Liver (tissue), 9 donors: ENCODE data around the gene DIO3. TPM values are rescaled to one million over a fixed set of nuclear protein-coding genes. Genes with fewer than 3 reads are reported as not detected.

Source experiments
- DNase-seq: peaks from one replicate; pipeline ENCODE4 v3.0.0-alpha.2; 2017; ENCODE audit warnings: low spot score
- H3K27ac ChIP-seq, 2 donors: one replicate each; pipeline ENCODE4 v1.7.0; 2013; ENCODE audit warnings: inconsistent platforms in 2 of 2, low read length in 2 of 2, control low read depth in 1 of 2, low read depth in 1 of 2, mild to moderate bottlenecking in 1 of 2
- H3K27me3 ChIP-seq, 4 donors: one replicate each; pipeline versions ENCODE4 v1.6.1 to v1.7.0; 2013; ENCODE audit warnings: low read length in 3 of 4, inconsistent platforms in 1 of 4, mild to moderate bottlenecking in 1 of 4, moderate library complexity in 1 of 4; ENCODE audit not compliant: control insufficient read depth in 4 of 4, insufficient read depth in 4 of 4
- H3K36me3 ChIP-seq, 4 donors: one replicate each; pipeline versions ENCODE4 v1.6.1 to v1.7.0; 2013; ENCODE audit warnings: low read length in 3 of 4, mild to moderate bottlenecking in 3 of 4, low read depth in 1 of 4, moderate library complexity in 1 of 4; ENCODE audit not compliant: control insufficient read depth in 4 of 4, insufficient read depth in 3 of 4
- H3K4me1 ChIP-seq, 4 donors: one replicate each; pipeline versions ENCODE4 v1.6.1 to v1.7.0; 2013; ENCODE audit warnings: low read length in 3 of 4, mild to moderate bottlenecking in 3 of 4, moderate library complexity in 1 of 4; ENCODE audit not compliant: control insufficient read depth in 4 of 4, insufficient read depth in 4 of 4
- H3K4me3 ChIP-seq, 3 donors: one replicate each; pipeline versions ENCODE4 v1.6.1 to v1.7.0; 2013; ENCODE audit warnings: low read length in 3 of 3, control low read depth in 1 of 3, low read depth in 1 of 3, mild to moderate bottlenecking in 1 of 3
- H3K9ac ChIP-seq, 2 donors: one replicate each; pipeline ENCODE4 v1.7.0; 2013; ENCODE audit warnings: low read length in 2 of 2, mild to moderate bottlenecking in 2 of 2, moderate library complexity in 2 of 2, control low read depth in 1 of 2, low read depth in 1 of 2
- H3K9me3 ChIP-seq, 4 donors: one replicate each; pipeline versions ENCODE4 v1.6.1 to v1.7.0; 2013; ENCODE audit warnings: low read length in 3 of 4; ENCODE audit not compliant: control insufficient read depth in 4 of 4
- EGR1 ChIP-seq, 2 donors: IDR thresholded peaks; 2 replicates each; pipeline ENCODE4 v1.6.1; 2016 to 2018; ENCODE audit warnings: antibody characterized with exemption in 2 of 2, low read depth in 2 of 2
- FOXA2 ChIP-seq: IDR thresholded peaks from 2 replicates; pipeline ENCODE4 v1.6.1; 2016; ENCODE audit warnings: antibody characterized with exemption
- GABPA ChIP-seq, 2 donors: IDR thresholded peaks in 1 of 2; conservative IDR thresholded peaks in 1 of 2; 2 replicates each; pipeline ENCODE4 v1.6.1; 2016; ENCODE audit warnings: antibody characterized with exemption in 2 of 2, mild to moderate bottlenecking in 1 of 2, moderate library complexity in 1 of 2
- HNF4G ChIP-seq: IDR thresholded peaks from 2 replicates; pipeline ENCODE4 v1.6.1; 2016; ENCODE audit warnings: antibody characterized with exemption
- JUND ChIP-seq, 2 donors: IDR thresholded peaks; 2 replicates each; pipeline ENCODE4 v1.6.1; 2016; ENCODE audit warnings: antibody characterized with exemption in 2 of 2
- NR2F2 ChIP-seq: IDR thresholded peaks from 2 replicates; pipeline ENCODE4 v1.6.1; 2016; ENCODE audit warnings: antibody characterized with exemption
- RAD21 ChIP-seq, 2 donors: IDR thresholded peaks; 2 replicates each; pipeline ENCODE4 v1.6.1; 2016; ENCODE audit warnings: antibody characterized with exemption in 2 of 2, mild to moderate bottlenecking in 2 of 2
- SP1 ChIP-seq: IDR thresholded peaks from 2 replicates; pipeline ENCODE4 v1.6.1; 2018; ENCODE audit warnings: antibody characterized with exemption, mild to moderate bottlenecking
- WGBS: extraction: QIAGEN DNeasy Blood & Tissue Kit; methylation state at CpG from one replicate; pipeline ENCODE4 v1.1.7; 2013; 5-methylcytosine and 5-hydroxymethylcytosine counted together
- polyA plus RNA-seq, 2 donors: library from polyadenylated mRNA; stranded (reverse) in 1 of 2; unstranded in 1 of 2; fragments of 200-250 nt in 1 of 2; fragments of >200 nt in 1 of 2; fragmentation: Nextera tagmentation in 1 of 2; extraction: Ambion mirVana in 1 of 2; gene quantifications; one replicate each; pipeline versions ENCODE4 v1.2.1 to v1.2.3, GENCODE V29; 2013 to 2015
- total RNA-seq, 2 donors: library from RNA; depleted of rRNA; stranded (reverse); fragments of >200 nt; gene quantifications; one replicate each; pipeline ENCODE4 v1.2.3, GENCODE V29; 2014
- TF ChIP-seq, protein P1 (sequence below): IDR thresholded peaks from 2 replicates; pipeline ENCODE4 v1.6.1; 2016; ENCODE audit warnings: antibody characterized with exemption, mild to moderate bottlenecking
- TF ChIP-seq, protein P2 (sequence below): IDR thresholded peaks from 2 replicates; pipeline ENCODE4 v1.6.1; 2016; ENCODE audit warnings: antibody characterized with exemption
- TF ChIP-seq, protein P3 (sequence below): IDR thresholded peaks from 2 replicates; pipeline ENCODE4 v1.6.1; 2016; ENCODE audit warnings: antibody characterized with exemption
- donor health status: healthy.
- donor health status: healthy.
- donor health status: healthy.
- donor health status: healthy.
- donor health status: healthy.

The DIO3 gene
- total and polyA plus RNA-seq, 4 donors: 0.17 to 9.3 (median 0.51) TPM; not detected in 1

DNA sequence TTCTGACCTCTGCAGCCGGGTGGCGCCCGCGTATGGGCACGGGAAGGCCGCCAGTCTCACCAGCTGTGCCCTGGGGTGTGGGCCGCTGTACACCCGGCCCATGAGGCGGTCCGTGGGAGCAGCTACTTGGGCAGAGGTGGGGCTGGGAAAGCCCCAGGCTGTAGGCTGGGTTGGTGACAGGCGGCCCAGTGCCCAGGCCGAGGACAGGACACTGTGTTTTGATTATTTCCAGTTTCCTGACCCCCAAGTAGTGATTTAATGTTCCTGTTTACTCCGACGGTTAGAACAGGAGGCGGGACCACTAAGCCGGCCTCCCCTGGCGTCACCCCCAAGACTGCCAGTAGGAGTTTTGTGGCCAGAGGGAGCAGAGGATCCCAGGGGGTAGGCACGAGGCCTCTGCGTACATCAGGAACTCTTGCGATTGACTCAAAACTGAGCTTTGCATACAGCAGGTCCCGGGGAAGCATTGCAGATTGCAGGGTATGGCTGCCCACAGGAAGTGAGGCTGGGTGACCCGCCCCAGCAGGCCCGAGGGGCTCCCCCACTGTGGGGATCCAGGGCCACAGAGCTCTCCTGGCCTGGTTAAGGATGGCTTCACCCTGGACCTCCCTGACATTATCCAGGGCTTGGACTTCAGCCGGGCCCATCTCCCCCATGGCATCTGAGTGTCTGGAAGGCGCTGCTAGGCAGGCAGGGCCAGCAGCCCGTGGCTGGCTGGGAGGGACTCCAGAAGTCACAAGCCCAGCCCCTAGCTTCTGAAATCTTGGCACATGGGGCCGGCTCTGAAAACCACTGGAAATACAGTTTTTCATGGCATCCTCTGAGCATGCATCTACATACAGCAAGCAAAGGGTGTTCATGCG, 42.5 kb upstream of the DIO3 start:
- DNase-seq: no peak
- peaks cover 0 to 6% (median 0%) of the 10 kb centered on the region in 4 donors for H3K4me1 ChIP-seq
- H3K4me3 ChIP-seq: no peak overlapping the region
- no peaks in the 10 kb centered on the region for H3K36me3 ChIP-seq
- no peaks in the 10 kb centered on the region for H3K9me3 ChIP-seq
- H3K9ac ChIP-seq: no peak overlapping the region
- H3K27ac ChIP-seq: peak overlapping the region; percentile 13 to 30
- TF ChIP-seq SP1 (peak; percentile 47), GABPA (IDR thresholded peaks at IDR 0.05 in 1 of 2, conservative IDR thresholded peaks at IDR 0.05 in 1 of 2) (no peak), RAD21 (IDR thresholded peaks at IDR 0.05) (peak in 1 of 2 donors; percentile 35), HNF4G (no peak), EGR1 (IDR thresholded peaks at IDR 0.05; ENCODE audit: low read depth in 2 of 2) (no peak), NR2F2 (peak; percentile 83)
- TF ChIP-seq, protein P1, sequence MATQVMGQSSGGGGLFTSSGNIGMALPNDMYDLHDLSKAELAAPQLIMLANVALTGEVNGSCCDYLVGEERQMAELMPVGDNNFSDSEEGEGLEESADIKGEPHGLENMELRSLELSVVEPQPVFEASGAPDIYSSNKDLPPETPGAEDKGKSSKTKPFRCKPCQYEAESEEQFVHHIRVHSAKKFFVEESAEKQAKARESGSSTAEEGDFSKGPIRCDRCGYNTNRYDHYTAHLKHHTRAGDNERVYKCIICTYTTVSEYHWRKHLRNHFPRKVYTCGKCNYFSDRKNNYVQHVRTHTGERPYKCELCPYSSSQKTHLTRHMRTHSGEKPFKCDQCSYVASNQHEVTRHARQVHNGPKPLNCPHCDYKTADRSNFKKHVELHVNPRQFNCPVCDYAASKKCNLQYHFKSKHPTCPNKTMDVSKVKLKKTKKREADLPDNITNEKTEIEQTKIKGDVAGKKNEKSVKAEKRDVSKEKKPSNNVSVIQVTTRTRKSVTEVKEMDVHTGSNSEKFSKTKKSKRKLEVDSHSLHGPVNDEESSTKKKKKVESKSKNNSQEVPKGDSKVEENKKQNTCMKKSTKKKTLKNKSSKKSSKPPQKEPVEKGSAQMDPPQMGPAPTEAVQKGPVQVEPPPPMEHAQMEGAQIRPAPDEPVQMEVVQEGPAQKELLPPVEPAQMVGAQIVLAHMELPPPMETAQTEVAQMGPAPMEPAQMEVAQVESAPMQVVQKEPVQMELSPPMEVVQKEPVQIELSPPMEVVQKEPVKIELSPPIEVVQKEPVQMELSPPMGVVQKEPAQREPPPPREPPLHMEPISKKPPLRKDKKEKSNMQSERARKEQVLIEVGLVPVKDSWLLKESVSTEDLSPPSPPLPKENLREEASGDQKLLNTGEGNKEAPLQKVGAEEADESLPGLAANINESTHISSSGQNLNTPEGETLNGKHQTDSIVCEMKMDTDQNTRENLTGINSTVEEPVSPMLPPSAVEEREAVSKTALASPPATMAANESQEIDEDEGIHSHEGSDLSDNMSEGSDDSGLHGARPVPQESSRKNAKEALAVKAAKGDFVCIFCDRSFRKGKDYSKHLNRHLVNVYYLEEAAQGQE: no peak
- TF ChIP-seq, protein P2, sequence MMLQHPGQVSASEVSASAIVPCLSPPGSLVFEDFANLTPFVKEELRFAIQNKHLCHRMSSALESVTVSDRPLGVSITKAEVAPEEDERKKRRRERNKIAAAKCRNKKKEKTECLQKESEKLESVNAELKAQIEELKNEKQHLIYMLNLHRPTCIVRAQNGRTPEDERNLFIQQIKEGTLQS: no peak
- 70% methylated on average over 28 of the region's 28 CpGs for WGBS
- H3K27me3 ChIP-seq: no peaks in the 10 kb centered on the region

DNA sequence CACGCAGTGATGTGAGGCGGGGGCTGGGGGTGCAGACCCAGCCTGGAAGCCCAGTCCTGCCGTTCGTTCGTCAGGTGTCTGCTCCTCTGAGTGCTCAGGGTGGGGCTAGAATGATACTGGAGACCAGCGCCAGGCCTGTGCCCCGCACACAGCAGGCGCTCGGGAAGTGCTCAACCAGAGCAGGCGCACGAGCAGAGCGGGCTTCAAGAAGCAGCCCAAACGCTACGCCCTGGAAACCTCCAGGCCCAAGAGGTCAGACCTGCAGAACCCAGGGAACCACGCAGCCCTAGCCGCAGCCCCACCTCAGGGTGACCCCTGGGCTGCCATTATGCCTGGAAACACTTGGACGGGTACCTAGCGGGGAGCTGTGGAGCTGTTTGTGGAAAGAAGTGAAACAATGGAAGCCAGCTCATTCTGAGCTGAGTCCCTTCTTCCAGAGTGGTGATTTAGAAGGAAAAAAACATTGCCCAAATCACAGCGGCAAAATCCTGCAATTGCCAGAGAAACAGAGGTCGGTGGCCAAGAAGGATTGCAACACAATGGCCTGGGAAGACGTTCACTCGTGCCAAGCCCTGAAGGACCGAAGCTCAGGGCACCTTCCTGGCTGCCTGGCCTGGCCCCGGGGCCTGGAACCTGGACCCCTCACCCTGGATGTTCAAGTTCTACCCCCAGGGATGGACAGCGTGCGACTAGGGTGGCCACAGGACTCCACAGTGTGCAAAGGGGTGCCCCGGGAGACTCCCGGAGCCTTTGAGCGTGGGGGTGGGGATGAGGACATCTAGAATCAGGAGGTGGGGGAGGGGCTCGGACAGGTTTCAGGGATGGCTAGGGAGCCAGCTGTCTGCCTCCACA, 40.4 kb upstream of the DIO3 start:
- no peaks in the 10 kb centered on the region for H3K36me3 ChIP-seq
- H3K27me3 ChIP-seq: no peaks in the 10 kb centered on the region
- no peak overlapping the region for H3K4me3 ChIP-seq
- no peak overlapping the region for H3K27ac ChIP-seq
- no peaks in the 10 kb centered on the region for H3K9me3 ChIP-seq
- no peak overlapping the region for H3K9ac ChIP-seq
- TF ChIP-seq, protein P3, sequence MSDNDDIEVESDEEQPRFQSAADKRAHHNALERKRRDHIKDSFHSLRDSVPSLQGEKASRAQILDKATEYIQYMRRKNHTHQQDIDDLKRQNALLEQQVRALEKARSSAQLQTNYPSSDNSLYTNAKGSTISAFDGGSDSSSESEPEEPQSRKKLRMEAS: no peak
- no peak for TF ChIP-seq FOXA2
- no peak for TF ChIP-seq NR2F2
- TF ChIP-seq, protein P2: no peak
- TF ChIP-seq JUND (IDR thresholded peaks at IDR 0.05): no peak
- WGBS: 83% methylated on average over 30 of the region's 30 CpGs
- H3K4me1 ChIP-seq: peaks cover 0 to 6% (median 0%) of the 10 kb centered on the region in 4 donors
- no peak for DNase-seq
